Activated CD8-positive, alpha-beta memory T cell treated with anti-CD3 and anti-CD28 coated beads, Interleukin-2, amount 50 U/mL, for 1 hour (primary cell): ENCODE measurements around the gene PTX4.
"Not testable (repeated sequence)": the region's sequence is repeated elsewhere in the genome, so short reads cannot be mapped to it uniquely, and the experiment has no call there.

Experiments used
- DNase-seq: peaks from one replicate; pipeline ENCODE4 v3.0.0-alpha.2; 2020; ENCODE audit errors: extremely low read depth

Gene PTX4

GRCh38 chr16:1481906-1482835 lies 6.6 kb downstream of the PTX4 start:
- DNase-seq = no peak

DNA sequence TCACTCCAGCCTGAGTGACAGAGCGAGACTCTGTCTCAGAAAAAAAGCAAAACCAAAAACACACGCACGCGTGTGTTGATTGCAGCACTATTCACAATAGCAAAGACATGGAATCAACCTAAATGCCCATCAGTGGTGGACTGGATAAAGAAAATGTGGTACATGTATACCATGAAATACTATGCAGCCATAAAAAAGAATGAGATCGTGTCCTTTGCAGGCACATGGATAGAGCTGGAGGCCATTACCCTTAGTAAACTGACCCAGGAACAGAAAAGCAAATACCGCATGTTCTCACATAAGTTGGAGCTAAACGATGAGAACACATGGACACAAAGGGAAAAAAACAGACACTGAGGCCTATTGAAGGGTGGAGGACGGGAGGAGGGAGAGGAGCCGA lies 9.8 kb downstream of the PTX4 start:
- not testable (repeated sequence) for DNase-seq

DNA sequence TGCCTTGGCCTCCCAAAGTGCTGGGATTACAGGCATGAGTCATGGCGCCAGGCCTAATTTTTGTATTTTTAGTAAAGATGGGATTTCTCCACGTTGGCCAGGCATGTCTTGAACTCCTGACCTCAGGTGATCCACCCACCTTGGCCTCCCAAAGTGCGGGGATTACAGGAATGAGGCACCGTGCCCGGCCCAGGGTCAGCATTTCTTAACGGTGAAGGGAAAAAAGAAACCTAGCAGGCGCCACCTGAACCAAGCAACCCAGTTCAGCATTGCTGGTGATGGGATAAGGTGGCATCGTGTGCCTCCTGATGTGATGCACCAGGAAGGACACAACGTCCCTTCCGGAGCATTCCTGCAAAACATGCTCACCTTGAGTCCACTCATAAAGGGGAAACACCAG lies 11.7 kb downstream of the PTX4 start:
- DNase-seq = no peak

DNA sequence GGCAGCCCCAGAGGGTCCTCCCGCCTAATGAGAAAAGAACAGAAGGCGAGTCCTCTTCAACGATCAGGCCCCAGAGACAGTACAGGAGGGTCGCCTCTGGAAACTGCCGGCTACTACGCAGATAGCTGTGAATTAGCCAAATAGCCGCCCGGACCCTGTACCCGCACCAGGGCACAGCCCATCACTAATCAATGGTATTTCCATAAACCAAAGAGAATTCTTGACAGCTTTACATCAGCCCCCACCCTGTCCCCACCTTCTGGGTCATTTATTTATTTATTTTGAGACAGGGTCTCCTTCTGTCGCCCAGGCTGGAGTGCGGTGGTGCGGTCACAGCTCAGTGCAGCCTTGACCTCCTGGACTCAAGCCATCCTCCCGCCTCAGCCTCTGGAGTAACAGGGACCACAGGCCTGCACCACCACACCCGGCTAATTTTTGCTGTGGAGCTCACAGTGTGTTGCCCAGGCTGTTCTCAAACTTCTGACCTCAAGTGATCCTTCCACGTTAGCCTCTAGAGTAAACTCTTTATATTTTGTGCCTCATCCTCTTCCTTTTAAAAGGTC lies 13.1 kb downstream of the PTX4 start:
- no peak for DNase-seq

DNA sequence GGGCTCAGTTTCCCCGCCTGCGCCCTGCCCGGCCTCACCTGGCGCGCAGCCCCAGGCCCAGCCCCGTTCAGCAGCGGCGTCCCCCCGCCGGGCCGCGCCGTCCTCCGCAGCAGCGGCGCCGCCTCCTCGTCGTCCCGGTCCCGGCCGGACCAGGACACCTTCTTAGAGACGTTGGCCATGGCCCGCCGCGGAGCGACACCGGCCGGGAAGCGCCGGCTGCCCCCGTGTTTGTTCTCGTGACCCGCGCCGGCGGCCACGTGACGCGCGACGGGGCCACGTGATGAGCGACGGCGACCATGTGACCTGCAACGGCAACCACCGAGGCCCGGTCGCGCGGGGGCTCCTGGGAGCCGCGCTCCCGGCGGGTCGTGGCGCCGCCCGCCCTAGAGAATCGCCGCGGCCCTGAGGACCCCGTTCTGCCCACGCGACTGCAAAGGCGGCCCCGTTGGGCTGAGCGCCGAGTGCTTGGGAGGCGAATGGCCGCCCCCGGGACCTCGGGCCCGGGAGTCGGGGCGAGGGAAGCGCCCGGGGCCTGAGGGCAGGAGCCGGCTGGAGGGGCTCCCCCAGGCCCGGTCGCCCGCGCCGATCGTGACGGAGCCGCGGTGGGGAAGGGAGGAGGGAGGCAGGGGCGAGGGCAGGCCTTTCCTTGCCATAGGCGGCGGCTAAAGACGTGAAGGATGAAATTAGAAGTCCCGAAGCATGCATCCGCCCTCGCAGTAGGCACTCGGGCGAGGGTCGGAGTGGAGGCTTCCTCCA lies 13.8 kb downstream of the PTX4 start, which contains the start of gene CLCN7:
Gene CLCN7 (minus strand): TSS at position 233 of the 756 bp plus-strand sequence. CDS start 54 bp downstream, at position 179.
- peak; percentile 28 for DNase-seq

DNA sequence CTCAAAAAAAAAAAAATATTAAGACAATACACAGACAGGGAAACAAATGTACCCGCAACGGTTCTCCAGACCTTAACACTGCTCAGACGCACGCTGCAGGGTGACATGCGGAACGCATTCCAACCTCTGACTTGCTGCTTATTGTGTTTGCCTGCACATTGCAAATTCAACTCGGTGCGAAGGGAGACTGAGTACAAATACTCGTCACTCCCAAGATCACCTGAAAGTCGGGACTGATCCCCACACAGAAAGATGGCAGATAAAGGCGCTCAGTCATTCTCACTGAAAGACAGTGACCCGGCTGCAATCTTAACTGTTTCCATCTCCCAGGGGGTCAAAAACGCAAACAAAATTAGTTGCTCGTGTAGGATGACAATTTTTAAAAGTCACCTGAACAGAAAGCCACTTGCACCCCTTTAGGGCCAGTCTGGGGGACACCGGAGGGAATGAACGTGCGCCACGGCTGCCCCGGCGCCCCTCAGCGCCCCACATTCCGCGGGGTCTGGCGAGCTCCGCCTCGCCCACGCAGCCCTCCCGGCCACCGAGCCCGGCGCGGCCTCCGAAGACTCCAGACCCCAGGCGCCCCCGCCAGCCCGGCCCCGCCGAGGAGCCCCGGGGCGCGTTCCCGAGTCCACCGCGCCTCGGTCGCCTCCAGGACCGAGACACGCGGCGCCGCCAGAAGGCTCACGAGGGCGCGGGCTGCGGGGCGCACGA lies 14.5 kb downstream of the PTX4 start:
- DNase-seq = no peak

GRCh38 chr16:1472974-1473373 lies 15.8 kb downstream of the PTX4 start:
- DNase-seq = no peak

DNA sequence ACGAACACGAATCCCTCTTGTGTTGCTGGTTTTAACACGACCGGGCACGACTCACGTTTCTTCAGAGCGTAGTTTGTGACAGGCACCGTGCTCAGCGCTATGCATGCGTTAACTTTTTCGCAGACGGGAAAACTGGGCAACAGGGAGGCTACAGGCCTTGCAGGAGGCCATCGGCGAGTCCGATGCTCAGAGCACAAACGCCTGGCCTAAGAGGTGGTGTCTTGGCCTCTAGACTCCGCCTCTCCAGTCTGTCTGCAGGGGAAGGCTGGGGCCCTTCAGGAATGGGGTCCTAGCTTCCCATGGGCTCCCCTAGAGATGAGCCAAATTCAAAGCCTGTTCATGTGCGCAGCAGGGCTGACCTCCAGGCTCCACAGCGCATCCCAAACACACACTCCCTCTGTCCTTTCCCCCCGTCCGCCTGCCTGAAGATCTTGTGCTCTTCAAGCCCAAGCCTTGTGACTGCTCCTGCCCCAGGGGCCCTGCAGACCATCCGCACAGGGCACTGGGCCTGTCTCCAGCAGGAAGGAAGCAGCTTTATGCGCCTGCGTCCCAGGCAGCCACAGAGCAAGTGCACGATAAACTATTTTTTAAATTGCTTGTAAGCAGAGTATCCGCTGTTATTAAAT lies 17.1 kb downstream of the PTX4 start:
- DNase-seq = no peak

- no peak for DNase-seq
Observed at GRCh38 chr16:1470481-1471251, 18.1 kb downstream of the PTX4 start.

DNA sequence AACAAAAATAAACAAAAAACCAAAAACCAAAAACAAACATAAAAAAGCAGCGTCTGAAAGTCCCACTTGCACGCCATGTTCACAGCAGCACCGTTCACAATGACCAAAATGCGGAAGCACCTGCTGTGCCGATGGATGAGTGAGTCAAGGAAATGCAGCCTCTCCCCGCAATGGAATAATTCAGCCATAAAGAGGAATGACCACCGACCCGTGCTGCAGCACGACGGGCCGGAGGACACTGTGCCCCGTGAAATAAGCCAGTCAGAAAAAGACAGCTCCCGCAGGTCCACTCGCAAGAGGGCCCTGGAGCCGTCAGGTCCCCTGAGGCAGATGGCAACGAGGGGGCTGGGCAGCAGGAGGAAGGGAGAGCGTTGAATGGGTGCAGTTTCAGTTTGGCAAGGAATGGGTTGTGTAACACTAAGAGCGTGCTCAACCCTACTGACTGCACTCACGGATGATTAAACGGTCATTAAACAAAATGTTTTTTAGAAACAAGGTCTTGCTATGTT lies 19.0 kb downstream of the PTX4 start:
- DNase-seq = no peak

GRCh38 chr16:1469141-1469540 lies 19.6 kb downstream of the PTX4 start:
- DNase-seq = not testable (repeated sequence)

DNA sequence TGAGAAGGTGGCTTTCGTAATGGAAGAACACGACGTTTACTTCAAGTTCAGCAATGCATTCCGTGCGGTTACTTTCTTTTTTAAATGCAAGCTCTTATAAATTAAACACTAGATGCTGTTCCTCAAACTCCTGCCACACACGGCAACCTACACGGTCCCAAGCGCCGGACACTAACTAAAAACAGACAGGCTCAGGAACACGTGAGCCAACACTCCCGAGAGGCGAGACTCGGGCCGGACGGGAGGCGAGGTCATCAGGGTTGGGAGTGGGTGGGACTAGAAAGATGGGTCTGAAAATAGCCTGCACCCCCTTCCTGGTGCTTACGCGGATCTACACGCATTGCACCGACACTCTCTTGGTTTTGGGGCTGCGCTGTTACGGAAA lies 20.3 kb downstream of the PTX4 start:
- no peak for DNase-seq

- no peak for DNase-seq
Observed at GRCh38 chr16:1466968-1467521, 21.7 kb downstream of the PTX4 start.

DNA sequence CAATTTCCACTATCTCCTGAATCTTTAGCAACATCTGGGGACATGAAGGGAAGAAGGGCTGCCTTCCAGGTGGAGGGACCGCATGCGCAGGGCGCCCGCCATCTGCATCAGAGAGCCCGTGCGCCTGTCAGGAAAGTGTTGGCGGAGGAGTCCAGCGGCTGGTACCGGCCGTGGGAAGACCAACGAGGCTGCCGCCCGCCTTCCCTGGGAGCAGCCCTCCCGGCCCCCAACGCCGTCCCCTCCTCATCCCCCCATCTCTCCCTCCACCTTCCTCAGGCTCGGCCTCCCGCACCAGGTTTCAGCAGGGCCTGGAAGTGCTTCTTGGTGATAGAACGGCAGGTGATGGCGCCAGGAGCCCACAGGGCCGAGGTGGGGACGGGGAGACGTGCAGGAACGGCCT lies 22.7 kb downstream of the PTX4 start:
- DNase-seq = no peak

- DNase-seq = no peak
Observed at GRCh38 chr16:1465567-1465915, 23.2 kb downstream of the PTX4 start.

DNA sequence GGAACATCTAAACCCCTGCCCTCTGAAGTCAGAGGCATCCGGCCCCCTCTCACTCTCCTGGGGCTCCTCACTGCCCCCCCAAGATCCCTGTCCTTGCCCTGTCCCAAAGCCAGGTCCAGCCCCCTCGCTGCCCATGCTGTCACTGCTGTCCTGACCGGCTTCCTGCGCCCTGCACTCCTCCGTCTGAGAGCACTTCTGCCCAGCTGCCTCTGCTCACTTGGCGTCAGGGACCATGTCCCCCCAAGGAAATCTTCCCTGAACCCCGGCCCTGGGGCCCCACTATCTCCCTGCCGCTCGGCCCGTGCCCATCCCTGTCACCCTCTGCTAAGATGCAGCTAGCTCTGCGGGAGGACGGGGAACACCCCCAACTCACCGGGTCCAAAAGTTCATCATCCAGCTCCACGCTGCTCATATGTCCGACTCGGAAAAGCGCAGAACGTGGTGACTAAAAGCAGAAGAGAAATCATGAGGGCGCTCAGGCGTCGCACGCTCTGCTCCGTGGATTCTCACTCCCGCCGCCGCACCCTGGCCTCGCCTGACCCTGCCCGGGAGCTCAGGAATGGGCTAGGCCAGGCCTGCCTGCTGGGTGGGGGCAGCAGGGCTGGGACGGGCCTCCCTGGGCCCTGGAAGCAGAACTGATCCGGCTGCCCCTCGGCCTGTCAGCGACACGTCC lies 23.7 kb downstream of the PTX4 start:
- no peak for DNase-seq

DNA sequence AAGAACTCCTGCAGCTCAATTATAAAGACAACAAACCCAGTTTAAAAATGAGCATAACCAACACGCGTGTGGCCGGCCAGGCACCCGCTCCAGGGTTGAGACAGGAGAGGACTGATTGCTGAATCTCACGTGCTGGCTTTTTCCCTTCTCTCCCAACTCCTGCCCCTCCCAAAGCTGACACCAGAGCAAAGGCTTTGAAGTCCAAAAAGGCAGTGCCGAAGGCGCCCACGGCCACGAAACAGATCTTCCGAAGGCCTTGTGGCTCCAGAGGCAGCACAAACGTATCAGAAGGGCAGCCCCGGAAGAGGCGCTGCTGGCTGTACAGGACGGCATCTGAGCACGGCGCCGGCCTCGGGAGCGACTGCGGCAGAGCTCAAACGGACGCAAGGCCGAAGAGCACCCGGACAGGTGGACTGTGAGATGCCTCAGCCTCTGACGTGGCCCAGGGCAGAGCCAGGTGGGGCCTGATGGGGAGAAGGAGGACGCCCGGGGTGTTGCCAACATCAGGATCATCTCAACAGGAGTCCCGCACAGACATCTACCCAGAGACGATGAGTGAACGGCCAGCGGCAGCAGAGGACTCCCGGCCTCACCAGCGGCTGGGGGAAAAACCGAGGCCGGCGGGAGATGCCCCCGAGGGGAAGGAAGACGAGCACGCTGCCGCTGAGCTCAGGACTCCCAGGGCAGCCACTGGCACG lies 24.4 kb downstream of the PTX4 start:
- no peak for DNase-seq

- DNase-seq = no peak
Observed at GRCh38 chr16:1461146-1461545, 27.6 kb downstream of the PTX4 start.

GRCh38 chr16:1460602-1461138 lies 28.1 kb downstream of the PTX4 start:
- no peak for DNase-seq
